ENCODE results near the gene CAMKMT. TPM values are rescaled to one million over a fixed set of nuclear protein-coding genes. Genes with fewer than 3 reads are reported as not detected.

CAMKMT gene
- total RNA-seq, 3 donors from 2014 or later (not counting 1 experiment from before 2014, with no cell fraction given): 18.1 to 25.0 (median 20.6) TPM

DNA sequence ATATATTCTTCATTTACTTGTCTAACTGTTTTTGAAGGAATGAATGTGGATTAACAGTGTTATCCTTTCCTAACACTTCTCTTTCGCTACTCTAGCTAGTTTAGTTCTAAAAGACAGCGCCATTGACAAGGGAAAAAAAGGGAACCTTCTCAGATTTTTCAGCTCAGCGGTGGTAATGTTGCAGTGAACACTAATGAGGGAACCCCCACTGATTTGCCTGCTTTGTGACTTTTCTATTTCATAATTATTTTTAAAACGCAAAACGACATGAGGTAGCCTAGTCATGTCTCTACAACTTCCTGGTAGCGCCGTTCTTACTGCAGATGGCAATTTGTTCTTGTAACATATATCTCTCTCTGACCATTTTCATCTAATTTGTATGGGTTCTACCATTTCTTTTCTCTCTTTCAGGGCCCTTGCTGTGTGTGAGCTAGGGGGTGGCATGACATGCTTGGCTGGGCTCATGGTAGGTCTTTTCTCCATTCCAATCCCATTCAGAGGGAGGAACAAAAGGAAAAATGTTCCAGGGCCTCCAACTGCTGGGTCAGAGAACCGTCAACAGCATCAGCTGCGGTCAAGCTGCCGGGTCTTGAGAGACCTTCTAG is 344.2 kb downstream of the CAMKMT start:
- H3K36me3 ChIP-seq (ENCODE audit: control insufficient read depth, insufficient read depth, low read length): no peaks in the 10 kb centered on the region
- Mint-ChIP-seq H3K36me3 (no peaks in the 10 kb centered on the region), H3K27ac (no peak overlapping the region), H3K4me1 (peaks cover 9 to 10% of the 10 kb centered on the region in 2 donors), H3K27me3 (ENCODE audit: low read depth in 2 of 2) (no peaks in the 10 kb centered on the region), H3K4me3 (no peak overlapping the region), H3K9me3 (no peaks in the 10 kb centered on the region)
- no peaks in the 10 kb centered on the region for H3K27me3 ChIP-seq (ENCODE audit: control insufficient read depth, insufficient read depth, low read length)
- ATAC-seq (no peak), DNase-seq (no peak)
- WGBS (ENCODE audit: insufficient coverage): 92% methylated on average over 10 of the region's 10 CpGs
- intact Hi-C loops (cut with micrococcal nuclease): no loop called here
- H3K9me3 ChIP-seq (ENCODE audit: control insufficient read depth, insufficient read depth, low read length): no peaks in the 10 kb centered on the region
- no peak overlapping the region for H3K4me3 ChIP-seq (ENCODE audit: low read length)
- no peaks in the 10 kb centered on the region for H3K4me1 ChIP-seq (ENCODE audit: control insufficient read depth, insufficient read depth, low read length)
- TF ChIP-seq, protein P1, sequence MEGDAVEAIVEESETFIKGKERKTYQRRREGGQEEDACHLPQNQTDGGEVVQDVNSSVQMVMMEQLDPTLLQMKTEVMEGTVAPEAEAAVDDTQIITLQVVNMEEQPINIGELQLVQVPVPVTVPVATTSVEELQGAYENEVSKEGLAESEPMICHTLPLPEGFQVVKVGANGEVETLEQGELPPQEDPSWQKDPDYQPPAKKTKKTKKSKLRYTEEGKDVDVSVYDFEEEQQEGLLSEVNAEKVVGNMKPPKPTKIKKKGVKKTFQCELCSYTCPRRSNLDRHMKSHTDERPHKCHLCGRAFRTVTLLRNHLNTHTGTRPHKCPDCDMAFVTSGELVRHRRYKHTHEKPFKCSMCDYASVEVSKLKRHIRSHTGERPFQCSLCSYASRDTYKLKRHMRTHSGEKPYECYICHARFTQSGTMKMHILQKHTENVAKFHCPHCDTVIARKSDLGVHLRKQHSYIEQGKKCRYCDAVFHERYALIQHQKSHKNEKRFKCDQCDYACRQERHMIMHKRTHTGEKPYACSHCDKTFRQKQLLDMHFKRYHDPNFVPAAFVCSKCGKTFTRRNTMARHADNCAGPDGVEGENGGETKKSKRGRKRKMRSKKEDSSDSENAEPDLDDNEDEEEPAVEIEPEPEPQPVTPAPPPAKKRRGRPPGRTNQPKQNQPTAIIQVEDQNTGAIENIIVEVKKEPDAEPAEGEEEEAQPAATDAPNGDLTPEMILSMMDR (IDR thresholded peaks at IDR 0.05): no peak
- H3K27ac ChIP-seq (ENCODE audit: low read length): no peak overlapping the region

DNA sequence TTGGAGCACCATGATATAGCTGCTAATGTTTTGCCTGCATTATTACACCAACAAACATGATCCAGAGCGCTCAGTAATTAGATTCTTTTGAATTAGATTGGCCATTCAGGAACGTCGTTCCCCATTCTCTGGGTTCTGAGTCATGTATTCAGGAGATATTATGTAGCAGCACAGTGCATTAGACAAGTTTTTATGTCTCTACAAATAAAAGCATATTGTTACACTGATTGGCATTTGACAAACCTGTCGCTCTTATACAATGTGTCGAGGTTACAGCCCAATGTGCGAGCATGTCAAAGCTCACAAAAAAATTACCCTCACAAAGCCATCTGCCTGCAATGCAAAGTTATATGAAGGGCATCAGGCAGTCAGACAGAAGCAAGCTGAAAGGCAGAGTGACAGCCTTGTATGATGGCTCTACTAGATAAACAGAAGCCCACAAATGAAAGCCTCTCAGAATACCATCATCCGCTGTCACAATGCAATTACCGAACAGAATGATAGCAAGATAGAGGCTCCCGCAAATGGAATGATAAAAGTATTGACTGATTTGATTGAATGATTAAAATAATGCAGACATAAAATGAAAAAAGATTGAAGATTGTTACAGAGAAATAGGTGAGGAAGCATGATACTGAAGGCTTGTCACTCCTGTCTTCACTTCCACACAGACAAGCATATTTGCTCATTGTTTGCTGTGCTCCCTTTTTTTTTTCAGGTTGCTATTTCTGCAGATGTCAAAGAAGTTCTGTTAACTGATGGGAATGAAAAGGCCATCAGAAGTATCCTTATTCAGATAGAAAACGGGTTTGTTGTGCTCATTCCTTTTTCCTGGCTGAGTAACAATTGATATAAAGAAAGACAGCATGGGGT is 345.2 kb downstream of the CAMKMT start:
- WGBS (ENCODE audit: insufficient coverage): 90% methylated on average over 7 of the region's 10 CpGs
- Histone ChIP-seq H3K36me3 (ENCODE audit: control insufficient read depth, insufficient read depth, low read length) (no peaks in the 10 kb centered on the region), H3K27ac (ENCODE audit: low read length) (no peak overlapping the region), H3K4me1 (ENCODE audit: control insufficient read depth, insufficient read depth, low read length) (no peaks in the 10 kb centered on the region), H3K27me3 (ENCODE audit: control insufficient read depth, insufficient read depth, low read length) (no peaks in the 10 kb centered on the region), H3K9me3 (ENCODE audit: control insufficient read depth, insufficient read depth, low read length) (no peaks in the 10 kb centered on the region), H3K4me3 (ENCODE audit: low read length) (no peak overlapping the region)
- no peaks in the 10 kb centered on the region for H3K9me3 Mint-ChIP-seq
- no peak overlapping the region for H3K27ac Mint-ChIP-seq
- DNase-seq (no peak), ATAC-seq (no peak)
- H3K36me3 Mint-ChIP-seq: no peaks in the 10 kb centered on the region
- H3K4me1 Mint-ChIP-seq: peaks cover 9 to 10% of the 10 kb centered on the region in 2 donors
- no peaks in the 10 kb centered on the region for H3K27me3 Mint-ChIP-seq (ENCODE audit: low read depth in 2 of 2)
- TF ChIP-seq, protein P1 (IDR thresholded peaks at IDR 0.05): no peak
- intact Hi-C loops (cut with micrococcal nuclease): no loop called here
- no peak overlapping the region for H3K4me3 Mint-ChIP-seq

DNA sequence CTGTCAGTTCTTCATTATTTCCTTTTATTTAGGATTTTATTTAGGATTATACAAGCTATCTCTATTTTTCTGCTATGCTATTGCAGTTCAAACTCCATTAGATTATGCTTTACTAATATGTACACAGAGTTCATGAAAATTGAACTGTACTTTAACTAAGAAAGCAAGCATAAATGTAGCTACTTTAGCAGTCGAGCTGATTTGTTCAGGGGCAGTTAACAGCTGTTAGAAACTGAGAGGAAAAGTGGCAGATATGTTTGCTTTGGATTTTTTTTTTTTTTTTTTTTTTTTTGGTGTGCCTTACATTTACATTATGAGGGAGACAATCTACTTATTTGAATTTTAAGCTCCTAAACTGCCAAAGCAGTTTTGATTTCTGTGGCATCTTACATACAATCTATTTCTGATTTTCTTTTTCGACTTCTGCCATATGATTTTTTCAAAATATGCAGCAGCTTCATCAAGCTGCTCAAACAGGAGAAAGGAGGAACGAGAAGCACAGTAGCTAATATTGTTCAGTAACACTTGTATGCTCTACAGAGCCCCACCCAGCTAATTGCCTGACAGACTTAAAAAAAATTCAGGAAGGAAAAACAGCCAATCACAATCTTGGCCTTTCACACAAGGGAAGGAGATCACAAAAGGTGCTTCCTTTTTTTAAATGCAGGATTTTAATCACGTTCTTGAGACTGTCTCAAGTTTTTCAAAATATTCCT is 346.4 kb downstream of the CAMKMT start:
- TF ChIP-seq, protein P1 (IDR thresholded peaks at IDR 0.05): no peak
- WGBS (ENCODE audit: insufficient coverage): 12% methylated on average over 4 of the region's 4 CpGs
- DNase-seq (peak in 1 of 2 donors; percentile 4), ATAC-seq (peak in 1 of 3 donors; percentile 43)
- no peaks in the 10 kb centered on the region for H3K9me3 ChIP-seq (ENCODE audit: control insufficient read depth, insufficient read depth, low read length)
- H3K27me3 ChIP-seq (ENCODE audit: control insufficient read depth, insufficient read depth, low read length): no peaks in the 10 kb centered on the region
- Mint-ChIP-seq H3K9me3 (no peaks in the 10 kb centered on the region), H3K4me1 (peaks cover 9 to 11% of the 10 kb centered on the region in 2 donors), H3K4me3 (no peak overlapping the region), H3K36me3 (no peaks in the 10 kb centered on the region), H3K27ac (peak overlapping the region in 1 of 2 donors; percentile 58), H3K27me3 (ENCODE audit: low read depth in 2 of 2) (no peaks in the 10 kb centered on the region)
- peaks cover 3% of the 10 kb centered on the region for H3K4me1 ChIP-seq (ENCODE audit: control insufficient read depth, insufficient read depth, low read length)
- H3K4me3 ChIP-seq (ENCODE audit: low read length): no peak overlapping the region
- no peaks in the 10 kb centered on the region for H3K36me3 ChIP-seq (ENCODE audit: control insufficient read depth, insufficient read depth, low read length)
- peak overlapping the region; percentile 59 for H3K27ac ChIP-seq (ENCODE audit: low read length)
- intact Hi-C loops (cut with micrococcal nuclease): no loop called here
